Natural killer cell treated with Interleukin-12 subunit alpha and Interleukin-12 subunit beta and Interleukin-15 and Interleukin-18, amount 100 ng/mL, for 72 hours (primary cell): ENCODE data around the gene SMIM35. TPM values are rescaled to one million over a fixed set of nuclear protein-coding genes. Genes with fewer than 3 reads are reported as not detected.
A peak's percentile ranks its signal among the peaks of the same experiment; 100 is the strongest.

ENCODE experiments used
- ATAC-seq, 2 donors: fragments of 150-1000 bp; cut with Tn5 transposase in 1 of 2; sonication (Bioruptor Pico), chemical (Tn5 transposase) in 1 of 2; 2 replicates each; pipeline ENCODE4 v1.10.0; 2021
- DNase-seq: peaks from one replicate; pipeline ENCODE4 v3.0.0; 2022; ENCODE audit warnings: low spot score
- H3K27ac Mint-ChIP-seq, 2 donors: 1 replicate in 1 of 2; 2 replicates in 1 of 2; pipeline ENCODE4 v1.8.0; 2022; ENCODE audit warnings: mixed read lengths in 2 of 2, mild to moderate bottlenecking in 1 of 2, moderate library complexity in 1 of 2
- H3K27me3 Mint-ChIP-seq, 2 donors: 1 replicate in 1 of 2; 2 replicates in 1 of 2; pipeline ENCODE4 v1.8.0; 2022; ENCODE audit warnings: mixed read lengths in 2 of 2
- H3K36me3 Mint-ChIP-seq: one replicate; pipeline ENCODE4 v1.8.0; 2022; ENCODE audit warnings: mixed read lengths
- H3K4me1 Mint-ChIP-seq, 2 donors: 1 replicate in 1 of 2; 2 replicates in 1 of 2; pipeline ENCODE4 v1.8.0; 2022; ENCODE audit warnings: low read depth in 2 of 2, mixed read lengths in 2 of 2, mild to moderate bottlenecking in 1 of 2
- H3K4me3 Mint-ChIP-seq: one replicate; pipeline ENCODE4 v1.8.0; 2022; ENCODE audit warnings: mixed read lengths
- H3K9me3 Mint-ChIP-seq: 2 replicates; pipeline ENCODE4 v1.8.0; 2022; ENCODE audit warnings: mixed read lengths
- total RNA-seq, 2 donors: library from RNA; stranded (reverse); gene quantifications; one replicate each; pipeline ENCODE4 v1.2.3, GENCODE V29; 2022

Gene SMIM35
- total RNA-seq, 2 donors from 2014 or later, result not detected

DNA sequence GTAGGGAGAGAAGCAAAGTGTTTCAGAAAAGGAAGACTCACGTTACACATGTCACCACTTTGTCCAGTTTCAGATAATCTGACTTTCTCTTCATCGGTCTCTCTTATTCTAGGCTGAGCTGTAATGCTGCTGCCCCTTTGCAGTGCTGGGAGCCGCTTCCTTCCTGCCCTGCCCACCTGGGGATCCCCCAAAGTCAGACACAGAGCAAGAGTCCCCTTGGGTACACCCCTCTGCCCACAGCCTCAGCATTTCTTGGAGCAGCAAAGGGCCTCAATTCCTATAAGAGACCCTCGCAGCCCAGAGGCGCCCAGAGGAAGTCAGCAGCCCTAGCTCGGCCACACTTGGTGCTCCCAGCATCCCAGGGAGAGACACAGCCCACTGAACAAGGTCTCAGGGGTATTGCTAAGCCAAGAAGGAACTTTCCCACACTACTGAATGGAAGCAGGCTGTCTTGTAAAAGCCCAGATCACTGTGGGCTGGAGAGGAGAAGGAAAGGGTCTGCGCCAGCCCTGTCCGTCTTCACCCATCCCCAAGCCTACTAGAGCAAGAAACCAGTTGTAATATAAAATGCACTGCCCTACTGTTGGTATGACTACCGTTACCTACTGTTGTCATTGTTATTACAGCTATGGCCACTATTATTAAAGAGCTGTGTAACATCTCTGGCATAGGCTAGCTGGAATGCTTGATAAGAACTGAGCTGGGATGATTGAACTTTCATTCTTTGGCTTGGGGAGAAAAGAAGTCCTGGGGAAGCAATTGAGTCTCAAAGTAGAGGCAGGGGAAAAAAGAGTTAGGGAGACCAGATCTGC is 31.2 kb upstream of the SMIM35 start:
- Mint-ChIP-seq H3K27me3 (peaks cover 17 to 23% of the 10 kb centered on the region in 2 donors), H3K4me1 (peaks cover 3 to 7% of the 10 kb centered on the region in 2 donors), H3K27ac (no peak overlapping the region), H3K36me3 (no peaks in the 10 kb centered on the region), H3K4me3 (no peak overlapping the region), H3K9me3 (no peaks in the 10 kb centered on the region)
- ATAC-seq (peak in 1 of 2 donors; percentile 64), DNase-seq (no peak)

- no peak overlapping the region for H3K27ac Mint-ChIP-seq
- no peaks in the 10 kb centered on the region for H3K36me3 Mint-ChIP-seq
- no peak overlapping the region for H3K4me3 Mint-ChIP-seq
Observed at GRCh38 chr11:118115048-118115447, 28.3 kb upstream of the SMIM35 start.

DNA sequence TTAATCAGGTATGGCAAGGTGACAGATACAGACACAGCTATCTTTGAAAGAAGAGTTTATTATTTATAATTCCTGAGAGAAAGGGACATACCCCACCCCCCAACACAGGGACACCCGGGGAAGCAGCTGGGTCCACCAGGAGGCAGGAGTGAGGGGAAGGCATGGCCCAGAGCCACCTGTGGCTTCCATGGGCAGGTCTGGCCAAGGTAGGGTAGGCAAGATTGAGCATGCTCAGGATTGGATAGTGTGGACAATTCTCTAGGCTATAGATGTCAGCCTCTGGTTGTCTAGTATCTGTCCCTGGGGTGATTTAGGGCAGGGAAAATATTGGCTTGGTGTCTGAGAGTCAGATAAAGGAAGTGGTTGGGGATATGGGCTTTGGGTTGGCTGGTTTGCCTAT is 27.5 kb upstream of the SMIM35 start:
- no peak for ATAC-seq
- Mint-ChIP-seq H3K4me1 (peaks cover 3 to 7% of the 10 kb centered on the region in 2 donors), H3K27me3 (peaks cover 11 to 21% of the 10 kb centered on the region in 2 donors), H3K9me3 (no peaks in the 10 kb centered on the region), H3K4me3 (no peak overlapping the region), H3K27ac (no peak overlapping the region), H3K36me3 (no peaks in the 10 kb centered on the region)
- DNase-seq, result no peak

More at GRCh38 chr11:118115048-118115447, 28.3 kb upstream of the SMIM35 start:
- peaks cover 3 to 7% of the 10 kb centered on the region in 2 donors for H3K4me1 Mint-ChIP-seq
- no peak for DNase-seq
- H3K9me3 Mint-ChIP-seq, result no peaks in the 10 kb centered on the region
- ATAC-seq, result peak in 1 of 2 donors; percentile 5
- H3K27me3 Mint-ChIP-seq, result peaks cover 15 to 23% of the 10 kb centered on the region in 2 donors

DNA sequence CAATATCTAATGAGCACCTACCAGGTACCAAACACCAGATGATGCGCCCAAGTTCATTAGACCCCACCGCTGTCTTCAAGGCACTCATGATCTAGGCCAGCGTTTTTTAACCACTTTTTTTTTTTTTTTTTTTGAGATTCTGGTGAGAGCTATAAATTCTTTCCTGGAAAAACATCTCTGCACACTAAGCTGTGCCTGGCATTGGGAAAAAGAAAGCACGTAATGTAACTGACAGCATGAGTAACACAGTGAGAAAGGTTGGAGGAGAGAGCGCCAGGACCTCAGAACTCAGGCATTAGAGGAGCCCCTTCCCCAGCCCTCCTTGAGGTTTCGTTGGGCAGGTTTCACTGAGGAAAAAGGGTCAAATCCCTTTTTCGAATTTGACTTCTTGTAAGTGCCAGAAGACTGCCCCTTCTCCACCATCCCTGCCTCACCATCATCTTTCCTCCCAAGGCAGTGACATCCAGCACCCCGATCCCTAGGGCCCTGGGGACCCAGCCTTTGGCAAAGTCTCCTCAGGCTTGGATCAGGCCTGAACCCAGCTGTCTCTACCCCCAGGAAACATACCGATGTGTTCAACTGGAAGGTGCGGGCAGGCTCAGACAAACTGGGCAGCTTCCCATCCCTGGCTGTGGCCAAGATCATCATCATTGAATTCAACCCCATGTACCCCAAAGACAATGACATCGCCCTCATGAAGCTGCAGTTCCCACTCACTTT is 26.1 kb upstream of the SMIM35 start:
- DNase-seq (no peak), ATAC-seq (no peak)
- Mint-ChIP-seq H3K36me3 (no peaks in the 10 kb centered on the region), H3K27ac (no peak overlapping the region), H3K27me3 (peaks cover 3 to 12% of the 10 kb centered on the region in 2 donors), H3K4me1 (peaks cover 3 to 6% of the 10 kb centered on the region in 2 donors), H3K9me3 (no peaks in the 10 kb centered on the region), H3K4me3 (no peak overlapping the region)

DNA sequence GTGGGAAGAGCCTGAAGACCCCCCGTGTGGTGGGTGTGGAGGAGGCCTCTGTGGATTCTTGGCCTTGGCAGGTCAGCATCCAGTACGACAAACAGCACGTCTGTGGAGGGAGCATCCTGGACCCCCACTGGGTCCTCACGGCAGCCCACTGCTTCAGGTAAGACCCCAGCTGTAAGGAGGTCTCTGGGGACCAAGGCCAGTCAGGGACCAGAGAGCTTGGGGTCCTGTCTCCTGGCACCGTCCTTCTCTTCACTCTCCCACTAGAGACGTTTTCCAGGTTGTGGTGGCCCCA is 24.9 kb upstream of the SMIM35 start:
- Mint-ChIP-seq H3K36me3 (no peaks in the 10 kb centered on the region), H3K27me3 (peaks cover 5 to 10% of the 10 kb centered on the region in 2 donors), H3K9me3 (no peaks in the 10 kb centered on the region), H3K27ac (no peak overlapping the region), H3K4me3 (no peak overlapping the region), H3K4me1 (peaks cover 0 to 3% of the 10 kb centered on the region in 2 donors)
- DNase-seq, result no peak
- ATAC-seq, result no peak

DNA sequence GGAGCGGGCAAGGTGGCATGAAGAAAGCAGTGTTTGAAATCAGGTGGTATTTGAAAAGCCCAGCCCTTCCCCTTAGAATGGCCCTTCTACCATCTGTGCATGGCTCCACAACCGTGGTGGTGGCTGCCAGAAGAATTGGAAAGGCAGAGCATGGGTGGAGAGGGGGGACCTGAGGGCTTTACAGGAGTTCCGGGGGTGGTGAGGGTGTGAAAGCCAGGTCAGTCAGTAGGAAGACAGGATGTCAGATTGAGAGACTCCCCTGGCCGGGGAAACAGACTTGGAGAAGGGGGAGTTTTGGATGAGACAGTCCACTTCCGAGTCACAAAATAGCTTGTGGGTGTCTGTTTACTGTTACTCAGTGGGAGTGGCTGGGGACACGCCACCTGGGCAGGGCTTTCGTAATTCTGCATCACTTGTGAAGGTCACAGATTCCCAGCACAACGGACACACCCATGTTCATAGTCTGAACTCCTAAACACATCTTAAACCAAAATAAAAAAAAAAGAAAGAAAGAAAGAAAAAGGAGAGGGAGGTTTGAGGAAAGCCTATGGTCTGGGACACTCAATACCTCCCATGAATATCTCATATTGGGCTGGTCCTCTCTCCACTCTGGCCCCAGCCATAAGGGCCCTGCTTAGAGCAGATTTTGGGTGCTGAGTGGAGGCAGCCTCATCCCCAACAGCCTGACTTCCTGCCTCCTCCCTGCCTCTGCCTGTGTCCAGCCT is 24.4 kb upstream of the SMIM35 start:
- no peak for DNase-seq
- Mint-ChIP-seq H3K27me3 (peaks cover 6 to 10% of the 10 kb centered on the region in 2 donors), H3K27ac (no peak overlapping the region), H3K36me3 (no peaks in the 10 kb centered on the region), H3K4me3 (no peak overlapping the region), H3K4me1 (peaks cover 0 to 3% of the 10 kb centered on the region in 2 donors), H3K9me3 (no peaks in the 10 kb centered on the region)
- no peak for ATAC-seq

DNA sequence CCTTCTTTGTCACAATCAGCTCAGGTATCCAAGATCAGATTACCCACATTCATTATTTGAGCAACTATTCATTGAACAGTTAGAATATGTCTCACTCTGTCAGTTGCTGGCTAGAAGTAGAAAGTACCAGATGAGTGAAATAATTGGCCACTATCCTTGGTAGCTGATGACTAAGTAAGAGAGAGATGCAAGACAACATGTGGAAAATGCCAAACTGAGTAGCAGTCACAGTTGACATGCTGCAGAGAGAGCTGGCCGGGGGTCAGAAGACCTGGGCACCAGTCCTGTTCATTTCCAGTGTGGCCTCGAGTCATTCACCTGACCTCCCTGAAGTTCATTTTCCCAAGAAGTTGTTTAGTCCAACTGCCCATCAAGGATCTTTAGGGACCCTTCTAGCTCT is 22.5 kb upstream of the SMIM35 start:
- no peaks in the 10 kb centered on the region for H3K36me3 Mint-ChIP-seq
- H3K27ac Mint-ChIP-seq, result no peak overlapping the region
- H3K4me1 Mint-ChIP-seq, result no peaks in the 10 kb centered on the region
- H3K9me3 Mint-ChIP-seq, result no peaks in the 10 kb centered on the region
- no peak for DNase-seq
- peaks cover 6 to 7% of the 10 kb centered on the region in 2 donors for H3K27me3 Mint-ChIP-seq
- no peak for ATAC-seq
- no peak overlapping the region for H3K4me3 Mint-ChIP-seq

DNA sequence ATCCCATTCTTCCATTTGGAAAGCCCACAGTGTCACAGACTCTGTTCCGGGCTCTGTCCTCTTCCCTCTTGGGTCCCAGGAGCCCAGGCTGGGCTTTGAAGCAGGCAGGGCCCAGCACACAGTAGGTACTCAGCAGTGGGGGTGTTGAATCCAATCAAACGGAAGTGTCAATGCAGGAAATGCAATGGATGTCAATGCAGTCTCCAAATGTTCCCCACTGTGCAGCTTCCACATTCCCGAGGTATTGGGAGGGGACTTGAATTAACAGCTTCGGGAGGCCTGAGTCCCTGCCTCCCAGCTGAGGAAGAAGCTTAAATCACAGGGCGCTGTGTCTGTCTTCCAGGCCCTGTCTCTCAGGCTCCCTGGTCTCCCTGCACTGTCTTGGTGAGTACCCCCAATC is 21.8 kb upstream of the SMIM35 start:
- ATAC-seq, result no peak
- Mint-ChIP-seq H3K9me3 (no peaks in the 10 kb centered on the region), H3K4me3 (no peak overlapping the region), H3K4me1 (no peaks in the 10 kb centered on the region), H3K27ac (no peak overlapping the region), H3K36me3 (no peaks in the 10 kb centered on the region), H3K27me3 (peaks cover 6 to 7% of the 10 kb centered on the region in 2 donors)
- no peak for DNase-seq

DNA sequence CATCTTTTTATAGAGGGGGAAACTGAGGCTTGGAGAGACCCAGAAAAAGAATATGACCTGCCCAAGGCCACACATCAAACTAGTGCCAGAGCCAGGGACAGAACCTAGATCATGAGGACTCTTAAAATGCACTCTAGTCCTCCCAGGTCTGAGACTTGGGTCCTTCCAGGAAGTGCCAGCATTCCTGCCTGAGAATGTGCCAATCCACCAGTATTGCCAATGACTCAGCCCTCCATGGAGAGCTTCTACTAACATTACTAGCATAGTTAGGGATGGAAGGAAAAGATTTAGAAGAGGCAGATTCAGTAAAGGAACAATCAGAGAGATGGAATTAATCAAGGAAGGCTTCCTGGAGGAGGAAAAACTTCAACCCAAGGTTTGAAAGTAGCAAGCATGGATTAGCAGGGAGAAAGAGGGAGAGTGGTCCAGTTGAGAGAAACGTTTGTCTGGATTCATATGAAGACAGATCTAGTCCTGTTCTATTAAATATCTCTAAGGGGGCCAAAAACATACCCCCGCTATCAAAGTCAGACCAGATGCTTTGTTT is 20.1 kb upstream of the SMIM35 start:
- no peak for ATAC-seq
- DNase-seq, result no peak
- Mint-ChIP-seq H3K4me3 (no peak overlapping the region), H3K4me1 (no peaks in the 10 kb centered on the region), H3K36me3 (no peaks in the 10 kb centered on the region), H3K9me3 (no peaks in the 10 kb centered on the region), H3K27ac (no peak overlapping the region), H3K27me3 (peaks cover 6 to 7% of the 10 kb centered on the region in 2 donors)

- no peak for DNase-seq
- H3K9me3 Mint-ChIP-seq, result no peaks in the 10 kb centered on the region
- no peaks in the 10 kb centered on the region for H3K36me3 Mint-ChIP-seq
- H3K4me1 Mint-ChIP-seq, result no peaks in the 10 kb centered on the region
- H3K4me3 Mint-ChIP-seq, result no peak overlapping the region
- H3K27me3 Mint-ChIP-seq, result peaks cover 6 to 12% of the 10 kb centered on the region in 2 donors
- H3K27ac Mint-ChIP-seq, result no peak overlapping the region
- no peak for ATAC-seq
Observed at GRCh38 chr11:118105657-118106305, 19.0 kb upstream of the SMIM35 start.

- ATAC-seq (no peak), DNase-seq (no peak)
- H3K36me3 Mint-ChIP-seq, result no peaks in the 10 kb centered on the region
- no peaks in the 10 kb centered on the region for H3K9me3 Mint-ChIP-seq
- H3K4me3 Mint-ChIP-seq, result no peak overlapping the region
- no peaks in the 10 kb centered on the region for H3K4me1 Mint-ChIP-seq
- H3K27ac Mint-ChIP-seq, result no peak overlapping the region
- H3K27me3 Mint-ChIP-seq, result peaks cover 6 to 10% of the 10 kb centered on the region in 2 donors
Observed at GRCh38 chr11:118104491-118104890, 17.7 kb upstream of the SMIM35 start.

DNA sequence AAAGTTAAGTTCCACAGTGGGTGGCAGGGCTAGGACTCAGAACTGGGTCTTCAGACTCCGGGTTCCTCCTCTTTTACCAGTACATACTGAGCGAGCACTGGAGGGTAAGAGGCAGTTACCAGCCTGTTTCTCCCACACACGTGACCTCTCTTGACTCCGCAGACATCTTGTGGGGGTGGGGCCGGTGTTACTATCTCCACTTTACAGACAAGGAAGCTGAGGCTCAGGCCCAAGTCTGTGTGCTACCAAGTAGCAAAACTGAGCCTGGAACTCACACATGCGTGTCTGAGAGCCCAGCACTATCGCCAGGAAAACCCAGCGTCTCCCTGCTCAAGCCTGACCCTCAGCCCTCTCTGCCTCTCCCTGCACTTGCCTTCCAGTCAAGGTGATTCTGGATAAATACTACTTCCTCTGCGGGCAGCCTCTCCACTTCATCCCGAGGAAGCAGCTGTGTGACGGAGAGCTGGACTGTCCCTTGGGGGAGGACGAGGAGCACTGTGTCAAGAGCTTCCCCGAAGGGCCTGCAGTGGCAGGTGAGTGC is 16.0 kb upstream of the SMIM35 start:
- ATAC-seq, result peak; percentile 16 to 32
- no peak overlapping the region for H3K4me3 Mint-ChIP-seq
- H3K27me3 Mint-ChIP-seq, result peaks cover 12 to 13% of the 10 kb centered on the region in 2 donors
- H3K9me3 Mint-ChIP-seq, result no peaks in the 10 kb centered on the region
- H3K27ac Mint-ChIP-seq, result no peak overlapping the region
- H3K36me3 Mint-ChIP-seq, result no peaks in the 10 kb centered on the region
- H3K4me1 Mint-ChIP-seq, result no peaks in the 10 kb centered on the region
- DNase-seq, result no peak

GRCh38 chr11:118100691-118101232 is 14.0 kb upstream of the SMIM35 start:
- Mint-ChIP-seq H3K27me3 (peaks cover 15 to 19% of the 10 kb centered on the region in 2 donors), H3K27ac (no peak overlapping the region), H3K4me3 (no peak overlapping the region), H3K9me3 (no peaks in the 10 kb centered on the region), H3K36me3 (no peaks in the 10 kb centered on the region), H3K4me1 (no peaks in the 10 kb centered on the region)
- DNase-seq, result no peak
- ATAC-seq, result no peak
